ENCODE results near the gene ABR. TPM values are rescaled to one million over a fixed set of nuclear protein-coding genes. Genes with fewer than 3 reads are reported as not detected.

ABR gene
- total and polyA plus RNA-seq, 10 donors = 18.5 to 183 (median 121) TPM

- 85 to 92% (median 90%) methylated on average over 9 to 12 of the region's 12 CpGs for WGBS, 5 donors
- Histone ChIP-seq H3K9me3 (no peaks in the 10 kb centered on the region), H3K27me3 (replicated peaks in 1 of 7) (no peaks in the 10 kb centered on the region), H3K36me3 (peaks cover 0 to 19% (median 3%) of the 10 kb centered on the region in 6 donors), H3K4me3 (no peak overlapping the region), H3K4me1 (peaks cover 9 to 44% (median 22%) of the 10 kb centered on the region in 6 donors), H3K27ac (peak overlapping the region in 4 of 8 donors; percentile 29 to 80 (median 75))
- intact Hi-C loops (cut with DNase I; ENCODE audit: low total_unique reads) = loop anchor here (5.0 kb wide), 1 partner anchor 66 kb away; no protein-coding TSS in a partner anchor
- no peak for DNase-seq
- TF ChIP-seq POLR2AphosphoS5 (IDR thresholded peaks at IDR 0.05) = peak in 1 of 3 donors; percentile 7
- TF ChIP-seq POLR2A (IDR thresholded peaks at IDR 0.05) = no peak
Observed at GRCh38 chr17:1120596-1121441, 59.0 kb downstream of the ABR start.

- no peaks in the 10 kb centered on the region for H3K27me3 ChIP-seq (replicated peaks in 1 of 7)
- no peak for DNase-seq
Observed at GRCh38 chr17:1119924-1120323, 59.9 kb downstream of the ABR start.

GRCh38 chr17:1116602-1117001 is 63.2 kb downstream of the ABR start:
- TF ChIP-seq POLR2A (IDR thresholded peaks at IDR 0.05) = no peak
- TF ChIP-seq POLR2AphosphoS5 (IDR thresholded peaks at IDR 0.05) = no peak
- no peak for TF ChIP-seq CTCF (IDR thresholded peaks at IDR 0.05 in 8 of 11, conservative IDR thresholded peaks at IDR 0.05 in 3 of 11)
- Histone ChIP-seq H3K4me1 (peaks cover 5 to 47% (median 21%) of the 10 kb centered on the region in 6 donors), H3K27ac (peak overlapping the region in 1 of 8 donors; percentile 10), H3K27me3 (replicated peaks in 1 of 7) (no peaks in the 10 kb centered on the region), H3K36me3 (peaks cover 0 to 3% (median 0%) of the 10 kb centered on the region in 6 donors), H3K4me3 (no peak overlapping the region), H3K9me3 (no peaks in the 10 kb centered on the region)
- intact Hi-C loops (cut with DNase I; ENCODE audit: low total_unique reads) = no loop called here
- WGBS, 5 donors = 66 to 84% (median 75%) methylated on average over 11 to 12 of the region's 12 CpGs
- DNase-seq = no peak

More at GRCh38 chr17:1119924-1120323, 59.9 kb downstream of the ABR start:
- H3K27ac ChIP-seq = peak overlapping the region in 2 of 8 donors; percentile 79 to 80
- H3K9me3 ChIP-seq = no peaks in the 10 kb centered on the region
- WGBS, 5 donors = 60 to 71% (median 63%) methylated on average over 8 of the region's 8 CpGs
- H3K4me3 ChIP-seq = no peak overlapping the region
- TF ChIP-seq POLR2AphosphoS5 (IDR thresholded peaks at IDR 0.05) (no peak), CTCF (IDR thresholded peaks at IDR 0.05 in 8 of 11, conservative IDR thresholded peaks at IDR 0.05 in 3 of 11) (no peak), POLR2A (IDR thresholded peaks at IDR 0.05) (no peak)
- intact Hi-C loops (cut with DNase I; ENCODE audit: low total_unique reads) = loop anchor here (5.0 kb wide), 1 partner anchor 67 kb away; no protein-coding TSS in a partner anchor
- H3K36me3 ChIP-seq = peaks cover 0 to 13% (median 2%) of the 10 kb centered on the region in 6 donors
- H3K4me1 ChIP-seq = peaks cover 12 to 53% (median 30%) of the 10 kb centered on the region in 6 donors

- no peak for DNase-seq
- intact Hi-C loops (cut with DNase I; ENCODE audit: low total_unique reads) = no loop called here
- Histone ChIP-seq H3K9me3 (no peaks in the 10 kb centered on the region), H3K4me3 (no peak overlapping the region), H3K27me3 (replicated peaks in 1 of 7) (no peaks in the 10 kb centered on the region), H3K27ac (peak overlapping the region in 1 of 8 donors; percentile 74), H3K36me3 (no peaks in the 10 kb centered on the region), H3K4me1 (peaks cover 20 to 73% (median 51%) of the 10 kb centered on the region in 6 donors)
- TF ChIP-seq POLR2AphosphoS5 (IDR thresholded peaks at IDR 0.05) = no peak
- no peak for TF ChIP-seq CTCF (IDR thresholded peaks at IDR 0.05 in 8 of 11, conservative IDR thresholded peaks at IDR 0.05 in 3 of 11)
- WGBS, 5 donors = 77 to 93% (median 91%) methylated on average over 10 of the region's 10 CpGs
Observed at GRCh38 chr17:1112875-1113274, 66.9 kb downstream of the ABR start.

Data from spleen (tissue), 11 donors.